ENCODE results near the gene ESX1.
"Not testable (repeated sequence)": the region's sequence is repeated elsewhere in the genome, so short reads cannot be mapped to it uniquely, and the experiment has no call there.

The ESX1 gene

DNA sequence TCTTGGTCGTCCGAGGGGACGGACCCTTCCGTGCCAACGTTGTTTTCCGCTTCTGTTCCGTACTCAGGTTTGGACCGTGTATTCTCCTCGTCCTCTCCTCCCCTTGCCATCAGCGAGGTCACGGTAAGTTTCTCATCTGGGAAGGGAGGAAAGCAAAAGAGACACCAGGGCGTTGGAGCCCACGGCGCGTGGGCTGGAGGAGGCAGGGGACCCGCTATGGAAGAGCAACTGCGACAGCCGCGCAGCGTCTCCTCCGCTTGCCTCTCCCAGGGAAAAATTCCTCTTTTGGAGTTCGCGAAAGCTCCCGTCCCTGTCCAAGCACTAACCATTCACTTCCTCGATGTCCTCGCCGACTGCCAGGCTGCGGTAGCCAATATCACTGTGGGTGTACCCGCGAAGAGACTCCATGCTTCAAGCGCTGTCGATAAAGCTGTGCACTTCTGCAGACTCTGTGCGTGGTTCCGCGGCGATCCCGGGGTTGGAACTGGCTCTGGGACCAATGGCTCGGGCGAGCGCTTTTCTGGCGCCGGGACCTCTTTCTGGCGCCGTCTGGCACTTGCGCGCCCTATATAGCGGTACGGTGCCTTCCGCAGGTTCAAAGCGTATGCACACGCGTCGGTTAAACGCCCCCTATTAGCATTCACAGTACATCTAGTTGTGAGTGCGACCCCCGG lies at the start of gene ESX1:
Gene ESX1, minus strand, starts transcription at position 492 of the 674 bp plus-strand sequence. Its CDS starts 84 bp downstream, at position 408.
- DNase-seq (ENCODE audit: insufficient read length, low spot score) (no peak), FAIRE-seq (no peak)

DNA sequence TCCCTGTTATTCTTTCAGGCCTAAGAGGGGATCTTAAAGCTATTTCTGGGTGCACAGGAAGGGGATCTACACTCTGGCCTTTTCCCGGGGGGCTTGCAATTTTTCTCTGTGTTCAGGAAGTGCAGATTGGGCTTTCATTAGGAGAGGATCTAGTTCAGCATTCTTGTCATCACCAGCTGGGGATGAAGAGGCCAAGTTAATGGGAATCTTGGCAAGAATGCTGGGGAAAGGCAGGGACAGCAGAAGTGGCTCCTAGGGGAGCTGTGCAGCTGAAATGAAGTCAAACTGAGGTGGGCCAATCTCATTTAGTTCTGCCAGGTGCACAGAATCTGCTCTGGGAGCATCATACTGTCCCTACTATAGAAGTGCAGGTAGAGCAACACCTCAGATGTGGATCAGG lies 40.9 kb upstream of the ESX1 start:
- DNase-seq (ENCODE audit: insufficient read length, low spot score), result no peak
- FAIRE-seq, result no peak

DNA sequence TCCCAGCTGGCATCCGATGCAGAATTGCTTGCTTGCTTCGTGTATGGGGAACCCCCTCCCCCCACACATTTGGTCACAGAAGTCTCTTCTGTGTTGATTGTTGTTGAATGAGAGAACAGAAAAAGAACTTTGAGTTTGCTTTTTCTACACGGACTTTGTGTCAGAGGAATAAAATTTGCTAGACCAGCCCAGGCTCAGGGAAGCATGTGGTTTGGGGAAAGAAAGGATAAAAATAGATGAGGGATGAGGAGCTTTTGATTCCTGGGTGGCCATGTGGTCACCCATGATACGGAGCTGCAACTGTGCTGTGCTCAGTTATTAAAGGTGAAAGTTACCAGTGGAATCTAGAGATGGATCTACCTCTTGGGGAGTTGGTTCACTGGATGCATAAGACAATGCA lies 34.2 kb upstream of the ESX1 start:
- DNase-seq (ENCODE audit: insufficient read length, low spot score) (no peak), FAIRE-seq (no peak)

DNA sequence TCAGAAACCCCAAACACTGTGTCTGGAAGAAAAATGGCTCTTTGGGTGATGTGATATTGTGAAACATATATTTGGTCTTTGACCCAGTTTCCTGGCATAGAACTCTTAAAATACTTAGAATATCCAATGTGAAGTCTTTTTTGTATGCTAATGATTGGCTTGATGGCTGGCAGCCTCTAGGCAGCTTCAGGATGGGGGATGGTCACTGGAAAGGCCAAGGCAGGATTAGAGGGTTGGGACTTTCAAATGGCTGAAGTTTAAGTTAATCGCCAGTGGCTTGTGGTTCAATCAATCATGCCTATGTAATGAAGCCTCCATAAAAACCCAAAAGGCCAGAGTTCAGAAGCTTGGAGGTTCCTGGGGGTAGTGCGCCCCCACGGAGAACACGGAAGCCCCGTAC lies 33.5 kb upstream of the ESX1 start:
- DNase-seq (ENCODE audit: insufficient read length, low spot score), result no peak
- FAIRE-seq, result no peak

DNA sequence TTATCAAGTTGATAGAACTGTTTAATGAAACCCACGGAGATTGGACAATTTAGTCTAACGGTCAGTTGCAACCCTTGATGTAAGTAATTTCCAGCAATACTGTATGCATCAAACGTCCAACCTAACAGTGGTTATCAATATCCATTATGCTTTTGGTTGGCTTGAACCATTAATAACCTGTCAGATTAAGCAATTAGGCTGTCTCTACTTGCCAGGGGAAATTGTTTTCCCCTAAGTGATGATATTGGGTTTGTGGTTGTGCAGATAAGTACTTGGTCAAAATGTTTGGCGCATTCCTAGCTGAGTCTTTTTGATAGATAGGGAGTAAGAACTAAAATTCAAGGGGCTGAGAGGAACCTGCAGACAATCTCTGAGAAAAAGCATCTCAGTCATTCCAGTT lies 30.5 kb upstream of the ESX1 start:
- FAIRE-seq (no peak), DNase-seq (ENCODE audit: insufficient read length, low spot score) (no peak)

DNA sequence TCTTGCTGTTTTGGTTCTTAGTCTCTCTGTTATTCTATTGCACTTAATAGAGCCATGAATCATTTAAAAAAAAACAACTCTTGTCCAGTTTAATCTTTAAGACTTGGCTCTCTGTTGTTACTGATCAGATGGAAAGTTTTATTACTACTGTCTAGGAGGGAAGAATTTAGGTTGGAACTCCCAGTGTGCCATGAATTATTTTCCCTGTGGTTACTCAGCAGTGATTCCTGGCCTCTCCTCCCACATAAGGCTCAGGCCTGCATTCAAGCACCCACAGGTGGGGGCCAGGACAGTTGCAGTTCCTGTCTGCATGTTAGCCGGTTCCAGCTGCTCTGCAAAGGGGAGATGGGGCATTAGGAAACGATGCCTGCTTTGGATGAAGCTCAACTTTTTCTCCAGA lies 29.8 kb upstream of the ESX1 start:
- DNase-seq (ENCODE audit: insufficient read length, low spot score) (no peak), FAIRE-seq (no peak)

DNA sequence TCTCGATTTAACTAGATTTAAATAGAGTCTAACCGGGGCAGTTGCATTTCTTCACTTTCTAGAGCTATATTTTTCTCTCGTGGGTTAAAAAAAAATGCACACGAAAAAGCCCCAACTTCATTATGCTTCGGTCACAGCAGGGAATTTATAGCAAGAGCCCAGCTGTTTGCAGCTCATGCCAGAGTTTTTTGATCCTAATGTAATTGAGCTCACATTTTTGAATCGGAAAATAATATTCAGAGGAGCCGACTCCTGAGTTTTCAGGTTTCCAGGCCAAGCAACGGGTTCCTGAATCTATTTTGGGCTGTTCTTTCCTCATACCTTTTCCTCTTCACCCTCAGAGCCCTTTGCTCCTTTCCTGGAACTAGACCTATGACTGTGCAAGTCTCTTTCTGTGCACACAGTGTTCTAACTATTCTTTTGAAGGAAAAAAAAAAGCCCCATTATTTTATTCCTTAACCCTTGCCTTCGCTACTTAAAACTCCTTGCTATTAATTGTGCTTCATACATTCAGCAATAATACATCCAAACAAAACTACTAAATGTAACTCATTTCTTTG lies 27.5 kb upstream of the ESX1 start:
- no peak for DNase-seq (ENCODE audit: insufficient read length, low spot score)
- no peak for FAIRE-seq

DNA sequence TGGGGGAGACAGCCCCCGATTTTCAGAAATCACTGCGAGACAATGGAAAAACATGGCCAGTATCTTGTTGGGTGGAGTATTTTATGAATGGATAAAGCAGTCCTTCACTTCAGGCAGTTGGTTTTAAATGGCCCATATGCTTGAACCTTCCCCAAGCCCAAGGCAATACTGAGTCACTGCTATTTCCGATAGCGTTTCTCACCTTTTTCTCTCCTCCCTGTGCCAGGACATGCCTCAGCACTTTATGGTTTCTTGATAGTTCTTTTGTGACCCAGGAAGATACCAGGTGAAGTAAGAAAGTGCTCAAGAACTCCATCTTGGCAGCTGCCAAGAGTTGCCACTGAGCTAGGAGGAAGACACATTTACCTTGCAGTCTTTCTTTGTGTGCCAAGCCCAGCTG lies 26.8 kb upstream of the ESX1 start:
- DNase-seq (ENCODE audit: insufficient read length, low spot score) (no peak), FAIRE-seq (no peak)

DNA sequence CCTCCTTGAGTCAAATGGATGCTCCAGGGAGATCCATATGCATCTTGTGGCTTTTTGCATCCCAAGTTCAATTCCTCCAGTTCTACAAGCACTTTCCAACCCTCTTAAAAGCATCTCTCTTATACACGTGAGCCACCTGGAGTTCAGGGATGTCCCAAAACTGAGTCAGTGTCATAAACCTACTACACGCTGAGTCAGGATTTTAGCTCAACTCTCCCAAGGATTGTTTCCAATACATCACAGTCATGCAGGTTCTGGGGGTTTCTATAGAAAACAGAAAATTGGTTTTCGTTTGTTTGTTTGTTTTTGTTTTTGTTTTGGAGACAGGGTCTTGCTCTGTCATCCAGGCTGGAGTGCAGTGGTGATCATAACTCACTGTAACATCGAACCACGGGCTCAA lies 25.9 kb upstream of the ESX1 start:
- no peak for FAIRE-seq
- no peak for DNase-seq (ENCODE audit: insufficient read length, low spot score)

DNA sequence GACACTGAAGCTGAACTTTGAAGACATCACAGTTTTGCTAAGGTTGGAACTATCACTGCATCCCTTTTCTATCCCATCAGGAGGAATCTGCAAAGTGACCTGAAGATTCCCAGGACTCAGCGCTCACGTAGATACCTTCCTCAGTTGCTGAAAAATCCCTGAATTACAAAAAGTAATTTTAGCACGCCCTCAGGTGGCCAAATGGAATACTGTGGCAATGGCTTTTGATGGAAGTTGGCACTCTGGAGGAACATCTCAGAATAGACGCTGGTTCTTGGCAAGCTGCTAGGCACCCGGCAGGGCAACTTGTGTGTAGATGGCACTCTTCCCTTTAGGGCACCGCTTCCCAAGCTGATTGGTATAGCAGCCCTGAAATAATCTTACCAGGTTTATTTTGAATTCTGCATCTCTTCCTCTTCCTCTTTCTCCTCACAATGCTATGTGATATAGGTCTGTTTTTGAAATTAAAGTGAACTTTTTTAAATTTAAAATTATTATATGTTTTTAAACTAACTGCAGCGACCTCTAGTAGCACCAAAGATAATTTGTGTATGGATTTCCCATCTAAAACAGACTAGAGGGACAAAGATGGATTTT lies 16.3 kb upstream of the ESX1 start:
- no peak for FAIRE-seq
- no peak for DNase-seq (ENCODE audit: insufficient read length, low spot score)

DNA sequence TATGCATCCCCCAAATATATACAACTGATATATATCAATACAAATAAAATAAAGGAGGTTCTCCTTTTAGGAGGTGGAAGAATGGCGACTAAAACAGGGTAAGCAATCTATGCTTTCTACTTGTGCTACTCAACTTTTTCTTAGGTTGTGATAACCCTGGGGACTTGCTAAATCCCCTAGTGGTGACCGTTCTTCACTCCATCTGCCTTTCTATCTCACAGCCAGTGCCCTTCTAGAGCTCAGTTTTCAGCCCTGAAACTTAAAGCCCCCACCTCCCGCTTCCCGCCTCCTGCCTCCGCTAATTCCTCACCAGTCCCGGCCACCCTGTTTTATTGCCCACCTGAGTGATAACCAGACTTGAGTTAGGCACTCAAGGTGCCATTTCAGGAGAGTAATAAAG lies 15.5 kb upstream of the ESX1 start:
- no peak for DNase-seq (ENCODE audit: insufficient read length, low spot score)
- no peak for FAIRE-seq

DNA sequence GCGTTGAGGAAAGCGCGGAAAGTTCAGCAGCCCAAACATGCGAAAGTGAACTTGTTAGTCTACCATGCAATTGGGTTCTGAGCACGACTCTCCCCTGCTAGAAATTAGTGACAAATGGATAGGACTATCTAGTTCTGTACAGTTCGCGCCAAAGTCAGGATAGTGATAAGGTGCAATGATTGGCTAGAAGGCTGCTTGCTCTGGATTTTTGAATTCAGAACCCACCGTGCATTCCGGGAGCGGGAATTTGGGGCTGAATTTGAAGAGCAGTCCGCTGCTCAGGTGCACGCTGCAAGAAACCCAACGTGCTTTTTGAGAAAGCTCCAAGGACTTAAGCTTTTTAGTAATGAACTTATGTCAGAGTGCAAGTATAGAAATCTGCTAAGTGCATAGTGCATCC lies 732 bp upstream of the ESX1 start:
- no peak for FAIRE-seq
- DNase-seq (ENCODE audit: insufficient read length, low spot score), result no peak

DNA sequence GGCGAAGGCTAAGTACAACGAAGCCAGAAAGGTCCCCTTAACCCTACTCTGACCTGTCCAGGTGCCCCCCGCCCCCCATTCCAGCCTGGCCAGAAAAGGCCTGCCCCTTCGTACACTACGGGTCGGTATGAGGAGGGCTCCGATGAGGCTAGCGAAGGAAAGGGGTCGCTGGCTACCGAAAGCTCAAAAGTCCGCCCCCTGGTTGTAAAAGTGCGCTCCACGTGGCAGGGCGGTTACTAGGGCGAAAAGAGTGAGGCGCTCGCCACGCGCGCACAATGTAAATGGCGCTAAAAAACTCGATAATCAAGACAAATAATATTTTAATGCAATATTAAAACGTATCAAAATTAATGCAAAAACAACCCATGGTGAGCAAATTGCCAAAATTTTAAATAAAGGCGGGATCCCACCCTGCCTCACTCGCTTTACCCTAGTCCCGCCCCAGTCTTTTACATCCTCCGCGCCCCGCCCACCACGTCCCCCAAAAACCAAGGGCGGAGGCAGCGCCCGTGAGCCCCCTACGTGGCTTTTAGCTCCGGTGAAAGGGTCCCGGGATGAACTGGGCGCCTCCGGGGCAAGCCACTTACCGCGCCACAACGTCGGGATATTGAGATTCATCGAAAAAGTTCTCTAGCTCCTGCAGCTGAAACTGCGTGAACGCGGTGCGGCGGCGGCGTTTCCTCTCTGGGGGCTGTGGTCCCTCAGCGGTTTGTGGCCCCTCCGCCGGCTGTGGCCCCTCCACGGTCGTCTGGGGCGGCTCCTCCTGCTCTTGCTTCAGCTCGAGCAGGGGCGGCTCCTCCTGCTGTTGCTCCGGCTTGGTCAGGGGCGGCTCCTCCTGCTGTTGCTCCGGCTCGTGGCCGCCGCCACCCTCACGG lies 929 bp downstream of the ESX1 start:
- no peak for DNase-seq (ENCODE audit: insufficient read length, low spot score)

DNA sequence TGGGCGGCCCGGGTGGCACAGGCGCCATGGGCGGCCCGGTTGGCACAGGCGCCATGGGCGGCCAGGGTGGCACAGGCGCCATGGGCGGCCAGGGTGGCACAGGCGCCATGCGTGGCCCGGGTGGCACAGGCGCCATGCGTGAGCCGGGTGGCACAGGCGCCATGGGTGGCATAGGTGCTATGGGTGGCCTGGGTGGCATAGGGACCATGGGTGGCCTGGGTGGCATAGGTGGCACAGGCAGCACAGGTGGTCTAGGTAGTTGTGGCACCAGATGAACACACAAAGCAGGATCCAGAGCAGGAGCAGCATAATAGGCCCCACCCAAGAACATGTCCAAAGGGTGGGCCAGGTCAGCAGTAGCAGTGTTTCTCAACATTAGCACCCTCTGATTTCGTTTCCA lies 4.3 kb downstream of the ESX1 start:
- FAIRE-seq (no peak), DNase-seq (ENCODE audit: insufficient read length, low spot score) (no peak)

More for the DNA sequence above, 929 bp downstream of the ESX1 start:
- no peak for FAIRE-seq

DNA sequence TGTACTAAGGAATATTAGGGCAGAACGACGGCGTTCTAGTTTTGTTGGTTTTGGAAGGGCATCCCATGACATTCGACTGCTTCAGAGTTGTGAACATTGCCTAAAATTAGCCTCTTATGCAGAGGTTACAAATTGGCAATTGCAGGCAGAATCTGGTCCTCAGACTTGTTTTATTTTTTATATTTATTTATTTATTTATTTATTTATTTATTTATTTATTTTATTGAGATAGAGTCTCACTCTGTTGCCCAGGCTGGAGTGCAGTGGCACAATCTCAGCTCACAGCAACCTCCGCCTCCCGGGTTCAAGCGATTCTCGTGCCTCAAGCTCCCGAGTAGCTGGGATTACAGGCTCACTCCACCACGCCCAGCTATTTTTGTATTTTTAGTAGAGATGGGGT lies 24.7 kb downstream of the ESX1 start:
- FAIRE-seq; DNase-seq (ENCODE audit: insufficient read length, low spot score): not testable (repeated sequence)

DNA sequence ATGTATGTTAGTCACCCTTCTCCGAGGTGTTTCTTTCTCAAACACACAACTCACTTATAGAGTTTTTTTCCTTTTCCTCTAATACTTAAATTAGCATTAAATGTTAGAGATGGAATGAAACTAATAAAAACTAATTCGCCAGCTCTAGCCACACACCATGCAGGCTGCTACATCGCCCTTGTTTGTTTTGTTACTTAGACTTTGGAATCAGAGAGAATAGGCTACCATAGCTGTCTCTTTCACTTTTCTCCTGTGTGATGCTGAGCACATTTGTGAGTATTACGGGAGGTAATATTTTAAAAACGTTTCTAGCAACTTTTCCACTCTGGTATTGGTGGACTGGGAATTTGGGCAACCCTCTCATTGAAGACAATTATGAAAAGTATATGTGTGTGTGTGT lies 43.5 kb downstream of the ESX1 start:
- no peak for FAIRE-seq
- no peak for DNase-seq (ENCODE audit: insufficient read length, low spot score)

DNA sequence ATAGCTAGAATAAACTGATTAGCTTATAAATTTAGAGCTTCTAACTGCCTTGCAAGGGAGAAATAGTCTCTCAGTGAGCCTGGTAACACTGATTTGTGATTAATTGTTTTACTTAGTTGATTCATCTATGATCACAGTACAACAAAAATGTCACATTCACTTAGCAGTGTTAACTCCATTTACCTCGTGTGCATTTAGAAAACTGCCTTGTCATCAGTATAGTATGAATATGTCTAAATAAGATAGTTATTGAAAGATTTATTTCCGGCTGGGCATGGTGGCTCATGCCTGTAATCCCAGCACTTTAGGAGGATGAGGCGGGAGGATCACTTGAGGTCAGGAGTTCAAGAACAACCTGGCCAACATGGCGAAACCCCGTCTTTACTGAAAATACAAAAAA lies 49.2 kb downstream of the ESX1 start:
- DNase-seq (ENCODE audit: insufficient read length, low spot score) (no peak), FAIRE-seq (no peak)
